Measurements from ENCODE around the gene MAPKAP1.

GRCh38 chr9:125659954-125660353 is 47.1 kb downstream of the MAPKAP1 start:
- TF ChIP-seq ZNF274 (IDR thresholded peaks at IDR 0.05; ENCODE audit: low read depth, low read length): no peak
- TF ChIP-seq YY1 (IDR thresholded peaks at IDR 0.05; ENCODE audit: insufficient read depth, insufficient read length): no peak
